ENCODE measurements around the gene SRRM3. TPM values are rescaled to one million over a fixed set of nuclear protein-coding genes. Genes with fewer than 3 reads are reported as not detected.
"Not testable (repeated sequence)": the region's sequence is repeated elsewhere in the genome, so short reads cannot be mapped to it uniquely, and the experiment has no call there.

The SRRM3 gene
- total RNA-seq, 1 experiment from 2014 or later: 1.2 TPM

GRCh38 chr7:76238326-76238725, 36.6 kb downstream of the SRRM3 start:
- no peaks in the 10 kb centered on the region for H3K9me3 ChIP-seq
- no peak for DNase-seq
- no peak overlapping the region for H3K4me3 ChIP-seq
- H3K36me3 ChIP-seq: no peaks in the 10 kb centered on the region
- H3K27me3 ChIP-seq: no peaks in the 10 kb centered on the region; the same call in 1 of the 2 replicates

GRCh38 chr7:76241141-76241540, 39.4 kb downstream of the SRRM3 start:
- DNase-seq: no peak
- H3K36me3 ChIP-seq: no peaks in the 10 kb centered on the region
- H3K4me3 ChIP-seq: no peak overlapping the region
- H3K27me3 ChIP-seq: no peaks in the 10 kb centered on the region; the same call in 1 of the 2 replicates
- H3K9me3 ChIP-seq: no peaks in the 10 kb centered on the region

- H3K9me3 ChIP-seq, H3K36me3 ChIP-seq, H3K4me3 ChIP-seq, H3K27me3 ChIP-seq, DNase-seq: not testable (repeated sequence)
These were observed 40.9 kb downstream of the SRRM3 start for GRCh38 chr7:76242517-76243063.

DNA sequence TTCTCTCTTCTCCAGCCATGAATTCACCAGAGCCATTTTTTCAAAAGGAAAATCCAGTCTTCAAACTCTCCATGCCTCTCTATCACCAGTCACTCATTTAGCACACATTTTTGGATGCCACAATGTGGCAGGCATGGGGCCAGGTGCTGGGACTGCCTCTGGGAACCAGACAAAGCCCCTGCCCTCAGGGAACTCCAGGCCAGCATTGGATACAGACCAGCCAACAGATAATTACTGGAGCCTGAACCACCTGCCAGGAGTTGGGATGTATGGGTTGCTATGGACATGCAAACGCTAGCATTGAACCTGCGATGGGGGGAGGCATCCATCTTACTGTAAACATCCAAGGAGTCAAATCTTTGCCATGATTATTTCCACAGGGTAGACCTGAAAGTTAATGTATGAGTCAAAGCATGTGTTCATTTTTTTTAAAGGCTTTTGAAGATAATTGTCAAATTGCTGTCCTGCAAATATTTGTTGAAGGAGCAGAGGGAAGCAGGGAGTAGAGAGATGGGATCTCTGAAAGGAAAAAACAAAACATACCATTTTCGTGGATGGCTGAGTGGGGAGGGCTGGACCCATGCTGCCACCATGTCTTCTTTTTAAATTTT, 43.2 kb downstream of the SRRM3 start:
- Histone ChIP-seq H3K9me3 (no peaks in the 10 kb centered on the region), H3K36me3 (no peaks in the 10 kb centered on the region), H3K27me3 (no peaks in the 10 kb centered on the region), H3K4me3 (no peak overlapping the region)
- no peak for DNase-seq

GRCh38 chr7:76246804-76247389, 45.2 kb downstream of the SRRM3 start:
- no peaks in the 10 kb centered on the region for H3K36me3 ChIP-seq
- H3K27me3 ChIP-seq: no peaks in the 10 kb centered on the region
- no peak for DNase-seq
- no peak overlapping the region for H3K4me3 ChIP-seq
- no peaks in the 10 kb centered on the region for H3K9me3 ChIP-seq

DNA sequence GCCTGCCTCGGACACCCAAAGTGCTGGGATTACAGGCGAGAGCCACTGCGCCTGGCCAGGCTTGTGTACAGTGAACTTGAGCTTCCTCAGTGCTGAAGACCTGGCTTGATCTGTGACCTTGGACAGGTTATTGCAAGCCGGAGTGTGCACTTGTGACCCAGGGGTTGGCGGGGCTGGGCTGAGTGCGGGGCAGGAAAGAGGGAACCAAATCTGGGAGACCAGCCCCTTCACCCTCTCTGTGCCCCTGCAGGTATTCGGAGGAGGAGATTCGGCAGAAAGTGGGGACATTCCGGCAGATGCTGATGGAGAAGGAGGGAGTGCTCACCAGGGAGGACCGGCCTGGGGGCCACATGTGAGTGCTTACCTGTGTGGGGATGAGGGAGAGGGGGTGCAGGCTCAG, 46.2 kb downstream of the SRRM3 start:
- H3K27me3 ChIP-seq: no peaks in the 10 kb centered on the region
- no peak for DNase-seq
- no peaks in the 10 kb centered on the region for H3K9me3 ChIP-seq
- no peaks in the 10 kb centered on the region for H3K36me3 ChIP-seq
- no peak overlapping the region for H3K4me3 ChIP-seq

- no peaks in the 10 kb centered on the region for H3K27me3 ChIP-seq
- no peaks in the 10 kb centered on the region for H3K9me3 ChIP-seq
- H3K36me3 ChIP-seq: no peaks in the 10 kb centered on the region
- H3K4me3 ChIP-seq: no peak overlapping the region
- DNase-seq: no peak
These were observed 50.3 kb downstream of the SRRM3 start for GRCh38 chr7:76252021-76252420.

GRCh38 chr7:76254781-76255180, 53.1 kb downstream of the SRRM3 start:
- Histone ChIP-seq H3K36me3 (no peaks in the 10 kb centered on the region), H3K9me3 (no peaks in the 10 kb centered on the region), H3K4me3 (no peak overlapping the region), H3K27me3 (no peaks in the 10 kb centered on the region)
- no peak for DNase-seq

- no peaks in the 10 kb centered on the region for H3K27me3 ChIP-seq
- DNase-seq: no peak
- H3K9me3 ChIP-seq: no peaks in the 10 kb centered on the region
These were observed 56.3 kb downstream of the SRRM3 start for GRCh38 chr7:76257973-76258372.

DNA sequence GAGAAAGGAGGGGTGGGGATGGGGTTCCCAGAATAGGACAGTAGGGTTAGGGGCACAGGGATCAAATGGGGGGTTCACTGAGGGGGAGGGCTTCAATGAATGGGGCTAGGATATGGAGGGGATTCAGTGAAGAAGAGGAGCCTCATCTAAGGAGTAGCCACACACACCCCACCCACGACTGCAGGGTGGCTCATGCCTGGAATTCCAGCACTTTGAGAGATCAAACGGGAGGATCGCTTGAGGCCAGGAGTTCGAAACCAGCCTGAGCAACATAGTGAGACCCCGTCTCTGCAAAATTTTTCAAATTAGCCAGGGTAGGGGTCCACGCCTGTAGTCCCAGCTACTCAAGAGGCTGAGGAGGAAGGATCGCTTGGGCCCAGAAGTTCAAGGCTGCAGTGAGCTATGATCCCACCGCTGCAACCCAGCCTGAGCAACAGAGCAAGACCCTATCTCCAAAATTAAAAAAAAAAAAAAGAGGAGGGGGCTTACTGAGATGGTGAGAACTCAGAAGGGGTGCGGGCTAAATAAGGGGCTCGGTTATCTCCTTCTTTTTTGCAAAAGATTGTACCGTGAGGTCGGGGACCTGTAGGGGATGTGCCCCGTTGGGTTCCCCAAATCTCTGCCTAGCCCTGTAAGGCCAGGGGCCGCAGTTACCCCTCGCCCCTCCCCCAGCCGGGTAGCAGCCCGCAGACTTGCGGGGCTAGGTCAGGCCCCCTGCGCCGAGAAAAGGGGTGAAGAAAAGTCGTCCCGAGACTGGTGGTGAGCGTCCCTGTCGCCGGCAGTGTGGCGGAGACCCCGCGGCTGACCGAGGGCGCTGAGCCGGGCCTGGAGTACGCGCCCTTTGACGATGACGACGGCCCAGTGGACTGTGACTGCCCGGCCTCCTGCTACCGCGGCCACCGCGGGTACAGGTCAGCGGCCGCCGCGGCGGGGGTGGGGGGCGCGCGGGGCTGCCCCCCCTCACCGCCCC, 57.7 kb downstream of the SRRM3 start:
- Histone ChIP-seq H3K9me3 (no peaks in the 10 kb centered on the region), H3K27me3 (no peaks in the 10 kb centered on the region), H3K4me3 (no peak overlapping the region), H3K36me3 (no peaks in the 10 kb centered on the region)
- no peak for DNase-seq

More at GRCh38 chr7:76257973-76258372, 56.3 kb downstream of the SRRM3 start:
- H3K36me3 ChIP-seq: no peaks in the 10 kb centered on the region
- H3K4me3 ChIP-seq: no peak overlapping the region

DNA sequence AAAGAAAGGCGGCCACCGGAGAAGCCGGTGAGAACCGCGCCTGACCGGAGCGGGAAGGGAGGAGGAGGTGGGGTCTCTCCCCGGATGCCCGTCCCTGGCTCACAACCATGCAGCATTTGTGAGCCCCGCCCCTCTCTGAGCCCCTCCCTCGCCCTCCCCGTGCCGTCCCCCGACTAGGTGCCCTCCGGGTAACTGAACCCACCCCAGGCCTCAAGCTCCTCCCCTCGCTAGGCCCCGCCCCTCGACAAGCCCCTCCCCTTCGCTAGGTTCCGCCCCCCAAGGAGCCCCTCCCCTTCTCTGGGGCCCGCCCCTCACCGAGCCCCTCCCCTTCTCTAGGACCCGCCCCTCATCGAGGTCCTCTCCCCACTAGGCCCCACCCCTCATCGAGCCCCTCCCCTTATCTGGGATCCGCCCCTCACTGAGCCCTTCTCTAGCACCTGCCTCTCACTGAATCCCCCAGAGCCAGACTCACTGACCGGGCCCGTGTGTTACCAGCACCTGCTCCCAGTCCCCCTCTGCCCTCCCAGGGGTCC, 58.5 kb downstream of the SRRM3 start:
- DNase-seq: peak; percentile 32
- no peaks in the 10 kb centered on the region for H3K36me3 ChIP-seq
- no peaks in the 10 kb centered on the region for H3K9me3 ChIP-seq
- no peaks in the 10 kb centered on the region for H3K27me3 ChIP-seq
- H3K4me3 ChIP-seq: no peak overlapping the region

- Histone ChIP-seq H3K4me3 (no peak overlapping the region), H3K27me3 (no peaks in the 10 kb centered on the region), H3K36me3 (no peaks in the 10 kb centered on the region), H3K9me3 (no peaks in the 10 kb centered on the region)
- no peak for DNase-seq
These were observed 59.6 kb downstream of the SRRM3 start for GRCh38 chr7:76261329-76261728.

DNA sequence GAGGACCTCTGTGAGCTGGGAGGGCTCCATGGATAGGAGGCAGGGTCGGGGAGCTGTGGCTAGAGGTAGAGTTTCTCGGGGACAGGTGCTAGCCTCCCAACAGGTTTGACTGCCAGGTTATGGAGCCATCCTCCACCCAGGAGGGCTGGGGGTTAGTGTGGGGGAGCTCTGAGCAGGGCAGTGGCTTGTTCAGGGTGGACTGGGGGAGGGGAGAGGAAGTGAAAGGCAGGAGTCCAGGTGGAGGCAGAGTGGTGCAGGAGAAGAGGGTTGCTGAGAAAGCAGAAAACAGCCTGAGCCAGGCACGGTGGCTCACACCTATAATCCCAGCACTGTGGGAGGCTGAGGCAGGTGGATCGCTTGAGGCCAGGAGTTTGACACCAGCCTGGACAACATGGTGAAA, 60.2 kb downstream of the SRRM3 start:
- no peaks in the 10 kb centered on the region for H3K9me3 ChIP-seq
- no peak overlapping the region for H3K4me3 ChIP-seq
- H3K36me3 ChIP-seq: no peaks in the 10 kb centered on the region
- no peaks in the 10 kb centered on the region for H3K27me3 ChIP-seq
- no peak for DNase-seq

- Histone ChIP-seq H3K9me3 (no peaks in the 10 kb centered on the region), H3K36me3 (no peaks in the 10 kb centered on the region), H3K27me3 (no peaks in the 10 kb centered on the region), H3K4me3 (no peak overlapping the region)
- DNase-seq: peak; percentile 46
These were observed 61.1 kb downstream of the SRRM3 start for GRCh38 chr7:76262683-76263402.

DNA sequence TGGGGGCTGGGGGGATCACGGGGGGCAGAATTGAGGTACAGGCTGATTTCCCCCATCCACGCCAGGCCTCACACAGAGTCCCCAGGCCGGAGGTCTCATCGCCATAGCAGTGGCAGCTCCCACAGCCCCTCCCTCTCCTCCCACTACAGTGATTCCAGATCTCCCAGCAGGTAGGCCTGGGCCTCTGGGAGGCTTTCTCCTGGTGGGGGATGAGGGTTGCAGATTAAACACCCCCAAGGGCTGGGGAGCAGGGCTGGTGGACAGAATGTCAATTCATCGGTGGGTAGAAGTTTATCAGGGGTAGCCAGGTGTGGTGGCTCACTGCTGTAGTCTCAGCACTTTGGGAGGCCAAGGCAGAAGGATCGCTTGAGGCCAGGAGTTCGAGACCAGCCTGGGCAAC, 63.6 kb downstream of the SRRM3 start:
- Histone ChIP-seq H3K4me3 (no peak overlapping the region), H3K27me3 (no peaks in the 10 kb centered on the region)
- DNase-seq: no peak

GRCh38 chr7:76267107-76267893, 65.6 kb downstream of the SRRM3 start:
- Histone ChIP-seq H3K27me3 (no peaks in the 10 kb centered on the region), H3K9me3 (no peaks in the 10 kb centered on the region), H3K4me3 (no peak overlapping the region), H3K36me3 (no peaks in the 10 kb centered on the region)
- DNase-seq: no peak

More for the DNA sequence above, 63.6 kb downstream of the SRRM3 start:
- Histone ChIP-seq H3K36me3 (no peaks in the 10 kb centered on the region), H3K9me3 (no peaks in the 10 kb centered on the region)

All from MG63 (cell line).